Measurements from ENCODE around the gene TLE2. TPM values are rescaled to one million over a fixed set of nuclear protein-coding genes. Genes with fewer than 3 reads are reported as not detected.

Gene TLE2
- polyA plus RNA-seq, 3 donors = not detected

- H3K27me3 Mint-ChIP-seq (ENCODE audit: low read depth in 3 of 3) = peaks cover 62 to 82% (median 81%) of the 10 kb centered on the region in 3 donors
- H3K27me3 ChIP-seq (ENCODE audit: control insufficient read depth in 2 of 2, insufficient read depth in 2 of 2, low read length in 2 of 2) = peaks cover 33 to 69% of the 10 kb centered on the region in 2 donors
- peaks cover 15% of the 10 kb centered on the region for H3K4me1 Mint-ChIP-seq
- no peak overlapping the region for H3K4me2 ChIP-seq (replicated peaks; ENCODE audit: extremely low read depth, low read length, poor library complexity, severe bottlenecking)
- no peak overlapping the region for H2AFZ ChIP-seq (ENCODE audit: insufficient read depth, low read depth, low read length, poor library complexity, severe bottlenecking)
- no peak overlapping the region for H3K4me3 ChIP-seq (replicated peaks in 1 of 3; ENCODE audit: low read depth in 2 of 3, low read length in 3 of 3)
- no peak for TF ChIP-seq CTCF (IDR thresholded peaks at IDR 0.05)
- no peak for DNase-seq
- H3K4me3 Mint-ChIP-seq = peak overlapping the region in 1 of 2 donors; percentile 69
- no peaks in the 10 kb centered on the region for H3K36me3 ChIP-seq (replicated peaks in 1 of 2; ENCODE audit: control insufficient read depth in 1 of 2, insufficient read depth in 2 of 2, low read length in 2 of 2)
- intact Hi-C loops (cut with micrococcal nuclease) = loop anchor here in 1 of 2 donors (10.0 kb wide), 1 partner anchor 57 kb away; the partner anchor contains the start of gene TLE6
- H3K9ac ChIP-seq (ENCODE audit: insufficient read depth, low read length, poor library complexity, severe bottlenecking) = no peak overlapping the region
- peaks cover 0 to 8% of the 10 kb centered on the region in 2 donors for H3K36me3 Mint-ChIP-seq
- H3K27ac Mint-ChIP-seq = peak overlapping the region in 1 of 7 donors; percentile 0
- peaks cover 19 to 25% of the 10 kb centered on the region in 2 donors for H3K4me1 ChIP-seq (ENCODE audit: control insufficient read depth in 1 of 2, insufficient read depth in 2 of 2, low read length in 2 of 2)
- no peaks in the 10 kb centered on the region for H3K79me2 ChIP-seq (ENCODE audit: insufficient read depth, low read length)
- no peaks in the 10 kb centered on the region for H4K20me1 ChIP-seq (ENCODE audit: insufficient read depth, low read length)
- H3K27ac ChIP-seq (ENCODE audit: low read depth in 1 of 2, low read length in 2 of 2) = no peak overlapping the region
- peaks cover 0 to 23% of the 10 kb centered on the region in 2 donors for H3K9me3 ChIP-seq (replicated peaks in 1 of 2; ENCODE audit: control insufficient read depth in 1 of 2, insufficient read depth in 1 of 2, low read length in 2 of 2)
- WGBS (ENCODE audit: insufficient coverage) = 91% methylated on average over 4 of the region's 5 CpGs
- peaks cover 0 to 27% (median 12%) of the 10 kb centered on the region in 7 donors for H3K9me3 Mint-ChIP-seq
Observed at GRCh38 chr19:3031607-3031867, 2.5 kb upstream of the TLE2 start.

- no peak overlapping the region for H3K9ac ChIP-seq (ENCODE audit: insufficient read depth, low read length, poor library complexity, severe bottlenecking)
- H3K27ac ChIP-seq (ENCODE audit: low read depth in 1 of 2, low read length in 2 of 2) = no peak overlapping the region
- peaks cover 47 to 85% of the 10 kb centered on the region in 2 donors for H3K27me3 ChIP-seq (ENCODE audit: control insufficient read depth in 2 of 2, insufficient read depth in 2 of 2, low read length in 2 of 2)
- H3K4me1 ChIP-seq (ENCODE audit: control insufficient read depth in 1 of 2, insufficient read depth in 2 of 2, low read length in 2 of 2) = peaks cover 3 to 4% of the 10 kb centered on the region in 2 donors
- WGBS (ENCODE audit: insufficient coverage) = 0% methylated on average over 9 of the region's 40 CpGs
- H2AFZ ChIP-seq (ENCODE audit: insufficient read depth, low read depth, low read length, poor library complexity, severe bottlenecking) = no peak overlapping the region
- no peaks in the 10 kb centered on the region for H3K36me3 ChIP-seq (replicated peaks in 1 of 2; ENCODE audit: control insufficient read depth in 1 of 2, insufficient read depth in 2 of 2, low read length in 2 of 2)
- peaks cover 0 to 8% of the 10 kb centered on the region in 2 donors for H3K36me3 Mint-ChIP-seq
- H4K20me1 ChIP-seq (ENCODE audit: insufficient read depth, low read length) = no peaks in the 10 kb centered on the region
- H3K27me3 Mint-ChIP-seq (ENCODE audit: low read depth in 3 of 3) = peaks cover 79 to 96% (median 96%) of the 10 kb centered on the region in 3 donors
- peaks cover 1% of the 10 kb centered on the region for H3K4me1 Mint-ChIP-seq
- H3K4me3 ChIP-seq (replicated peaks in 1 of 3; ENCODE audit: low read depth in 2 of 3, low read length in 3 of 3) = no peak overlapping the region
- no peak overlapping the region for H3K27ac Mint-ChIP-seq
- no peak for TF ChIP-seq CTCF (IDR thresholded peaks at IDR 0.05)
- peaks cover 0 to 25% (median 12%) of the 10 kb centered on the region in 7 donors for H3K9me3 Mint-ChIP-seq
- peak overlapping the region; percentile 31 to 65 for H3K4me3 Mint-ChIP-seq
- intact Hi-C loops (cut with micrococcal nuclease) = no loop called here
- H3K79me2 ChIP-seq (ENCODE audit: insufficient read depth, low read length) = no peaks in the 10 kb centered on the region
- DNase-seq = no peak
- peak overlapping the region; percentile 15 for H3K4me2 ChIP-seq (replicated peaks; ENCODE audit: extremely low read depth, low read length, poor library complexity, severe bottlenecking)
- H3K9me3 ChIP-seq (replicated peaks in 1 of 2; ENCODE audit: control insufficient read depth in 1 of 2, insufficient read depth in 1 of 2, low read length in 2 of 2) = peaks cover 0 to 30% of the 10 kb centered on the region in 2 donors
Observed at GRCh38 chr19:3028305-3029064, 595 bp downstream of the TLE2 start.

All from CD14-positive monocyte (primary cell).